Stimulated activated memory B cell treated with anti-CD40 and anti-IgM and Interleukin-4, amounts not matched to agents 10 μg/mL and 1 μg/mL and 100 μg/mL, for 72 hours (primary cell): ENCODE measurements around the gene KIAA0513.

ENCODE experiments used
- ATAC-seq: fragments of 150-1000 bp; cut with Tn5 transposase; 2 replicates; pipeline ENCODE4 v1.10.0; 2021
- H3K27ac Mint-ChIP-seq: one replicate; pipeline ENCODE4 v1.8.0; 2022; ENCODE audit warnings: mild to moderate bottlenecking, mixed read lengths
- H3K27me3 Mint-ChIP-seq: one replicate; pipeline ENCODE4 v1.8.0; 2022; ENCODE audit warnings: mixed read lengths
- H3K36me3 Mint-ChIP-seq: one replicate; pipeline ENCODE4 v1.8.0; 2022; ENCODE audit warnings: mixed read lengths
- H3K4me1 Mint-ChIP-seq: one replicate; pipeline ENCODE4 v1.8.0; 2022; ENCODE audit warnings: mixed read lengths
- H3K4me3 Mint-ChIP-seq: one replicate; pipeline ENCODE4 v1.8.0; 2022; ENCODE audit warnings: mild to moderate bottlenecking, moderate library complexity, mixed read lengths
- H3K9me3 Mint-ChIP-seq: one replicate; pipeline ENCODE4 v1.8.0; 2022; ENCODE audit warnings: mixed read lengths

KIAA0513 gene

GRCh38 chr16:85078226-85078625 lies 50.6 kb downstream of the KIAA0513 start:
- Mint-ChIP-seq H3K27me3 (peaks cover 42% of the 10 kb centered on the region), H3K9me3 (no peaks in the 10 kb centered on the region), H3K27ac (no peak overlapping the region), H3K4me1 (peaks cover 20% of the 10 kb centered on the region), H3K36me3 (peaks cover 11% of the 10 kb centered on the region), H3K4me3 (no peak overlapping the region)
- no peak for ATAC-seq

DNA sequence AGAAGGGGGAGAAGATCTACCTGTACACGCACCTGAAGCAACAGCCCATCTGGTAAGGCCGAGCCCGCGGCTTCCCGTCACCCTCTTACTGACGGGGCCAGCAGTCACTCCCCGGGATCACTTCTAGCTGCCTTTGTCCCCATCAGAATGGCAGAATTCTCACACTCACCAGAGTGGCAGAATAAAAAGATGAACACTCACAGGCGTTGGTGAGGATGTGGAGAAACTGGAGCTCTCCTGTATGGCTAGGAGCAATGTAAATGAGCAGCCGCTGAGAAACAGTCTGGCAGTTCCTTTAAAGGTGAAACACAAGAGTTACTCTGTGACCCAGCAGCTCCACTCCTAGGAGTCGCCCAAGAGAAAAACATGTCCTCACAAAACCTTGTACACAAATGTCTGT lies 51.4 kb downstream of the KIAA0513 start:
- no peak for ATAC-seq
- no peak overlapping the region for H3K27ac Mint-ChIP-seq
- peaks cover 6% of the 10 kb centered on the region for H3K36me3 Mint-ChIP-seq

DNA sequence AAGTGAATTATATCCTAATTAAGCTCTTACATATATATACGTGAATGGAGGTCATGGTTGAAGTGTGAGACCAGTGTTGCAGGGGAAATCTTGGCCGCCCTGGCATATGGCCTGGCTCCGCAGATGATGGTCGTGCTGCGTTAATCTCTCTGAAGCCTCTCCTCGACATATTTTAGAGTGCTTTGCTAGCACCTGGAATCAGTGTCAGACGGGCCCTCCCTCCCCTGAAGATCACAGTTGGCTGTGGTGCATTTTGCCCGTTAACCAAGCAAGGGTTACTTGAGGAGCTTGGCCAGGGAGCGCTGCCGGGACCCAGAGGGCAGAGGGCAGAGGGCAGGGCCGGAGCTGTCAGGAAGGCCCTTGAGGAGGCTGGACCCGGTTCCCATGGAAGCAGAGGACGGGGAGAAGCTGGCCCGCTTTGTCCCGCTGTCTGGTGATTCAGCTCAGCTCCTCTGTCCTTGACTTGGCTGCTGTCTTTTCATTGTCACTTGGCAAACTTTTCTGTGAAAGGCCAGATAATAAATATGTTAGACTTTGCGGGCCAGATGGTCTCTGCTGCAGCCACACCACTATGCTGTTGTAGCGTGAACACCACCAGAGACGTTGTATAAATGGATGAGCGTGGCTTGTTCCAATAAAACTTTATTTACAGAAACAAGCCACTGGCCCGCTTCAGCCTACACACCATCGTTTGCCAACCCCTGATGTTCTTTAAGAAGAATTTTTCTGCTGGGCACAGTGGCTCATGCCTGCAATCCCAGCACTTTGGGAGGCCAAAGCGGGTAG lies 52.4 kb downstream of the KIAA0513 start:
- no peaks in the 10 kb centered on the region for H3K9me3 Mint-ChIP-seq
- H3K4me1 Mint-ChIP-seq, result peaks cover 32% of the 10 kb centered on the region
- H3K36me3 Mint-ChIP-seq, result no peaks in the 10 kb centered on the region
- H3K4me3 Mint-ChIP-seq, result no peak overlapping the region
- peaks cover 34% of the 10 kb centered on the region for H3K27me3 Mint-ChIP-seq
- H3K27ac Mint-ChIP-seq, result no peak overlapping the region
- no peak for ATAC-seq

More for the DNA sequence above, 51.4 kb downstream of the KIAA0513 start:
- Mint-ChIP-seq H3K27me3 (peaks cover 36% of the 10 kb centered on the region), H3K9me3 (no peaks in the 10 kb centered on the region), H3K4me1 (peaks cover 25% of the 10 kb centered on the region), H3K4me3 (no peak overlapping the region)

GRCh38 chr16:85081038-85081437 lies 53.4 kb downstream of the KIAA0513 start:
- no peak for ATAC-seq
- Mint-ChIP-seq H3K27me3 (peaks cover 36% of the 10 kb centered on the region), H3K4me1 (peaks cover 38% of the 10 kb centered on the region), H3K4me3 (no peak overlapping the region), H3K36me3 (no peaks in the 10 kb centered on the region), H3K27ac (no peak overlapping the region), H3K9me3 (no peaks in the 10 kb centered on the region)

DNA sequence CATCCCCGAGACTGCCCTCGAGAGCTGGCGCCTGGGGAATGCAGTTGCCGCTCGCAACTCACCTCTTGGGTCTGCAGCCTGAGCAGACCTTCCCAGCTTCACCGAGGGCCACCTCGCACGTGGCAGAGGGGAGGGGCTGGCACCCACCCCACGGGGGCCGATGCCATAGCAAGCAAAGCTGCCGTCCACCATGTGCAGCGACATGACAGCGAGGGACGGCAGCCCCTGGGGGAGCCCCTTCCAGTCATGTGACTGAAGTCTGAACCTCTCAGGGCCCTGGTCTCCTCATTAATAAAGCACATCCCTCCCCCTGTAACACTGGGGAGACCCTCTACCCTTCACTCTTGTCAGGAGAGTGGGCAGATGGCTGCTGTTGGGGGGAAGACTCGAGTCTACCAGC lies 54.2 kb downstream of the KIAA0513 start:
- Mint-ChIP-seq H3K27ac (no peak overlapping the region), H3K27me3 (peaks cover 33% of the 10 kb centered on the region), H3K4me1 (peaks cover 40% of the 10 kb centered on the region), H3K4me3 (no peak overlapping the region), H3K36me3 (no peaks in the 10 kb centered on the region), H3K9me3 (no peaks in the 10 kb centered on the region)
- no peak for ATAC-seq

- peak overlapping the region; percentile 29 for H3K27ac Mint-ChIP-seq
- H3K4me1 Mint-ChIP-seq, result peaks cover 39% of the 10 kb centered on the region
- peaks cover 33% of the 10 kb centered on the region for H3K27me3 Mint-ChIP-seq
- no peaks in the 10 kb centered on the region for H3K9me3 Mint-ChIP-seq
- H3K4me3 Mint-ChIP-seq, result peak overlapping the region; percentile 27
- no peaks in the 10 kb centered on the region for H3K36me3 Mint-ChIP-seq
- ATAC-seq, result peak; percentile 63
Measured at GRCh38 chr16:85082173-85083050, 54.8 kb downstream of the KIAA0513 start.

DNA sequence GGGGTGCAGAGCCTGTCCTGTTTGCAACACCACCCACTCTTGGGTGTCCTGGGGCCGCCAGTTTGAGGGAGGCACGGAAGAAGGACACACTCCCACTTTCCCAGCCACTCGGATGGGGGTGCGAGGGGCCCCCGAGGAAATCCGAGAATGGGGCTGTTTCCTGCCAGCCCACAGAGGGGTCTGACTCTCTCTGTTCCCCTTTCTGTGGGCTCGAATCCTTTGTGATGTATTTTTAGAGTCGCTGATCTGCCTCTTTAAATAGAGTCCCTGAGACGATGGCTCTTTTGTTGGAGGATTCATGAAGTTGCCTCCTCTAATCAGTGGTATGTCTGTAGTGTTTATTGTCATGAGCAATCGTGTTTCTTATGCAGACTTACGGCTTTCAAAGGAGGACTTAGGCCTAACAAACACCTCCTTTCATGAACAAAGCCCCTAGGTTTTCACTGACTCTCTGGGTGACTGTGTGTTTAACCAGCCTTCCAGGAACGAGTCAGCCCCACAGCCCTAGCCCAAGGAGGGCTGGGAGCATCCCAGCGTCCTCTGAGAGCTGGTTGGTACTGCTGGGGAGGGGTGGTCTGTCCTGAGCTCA lies 55.5 kb downstream of the KIAA0513 start:
- Mint-ChIP-seq H3K9me3 (no peaks in the 10 kb centered on the region), H3K27ac (peak overlapping the region; percentile 29), H3K4me3 (peak overlapping the region; percentile 27), H3K4me1 (peaks cover 39% of the 10 kb centered on the region), H3K36me3 (no peaks in the 10 kb centered on the region), H3K27me3 (peaks cover 26% of the 10 kb centered on the region)
- ATAC-seq, result peak; percentile 21

- Mint-ChIP-seq H3K27ac (no peak overlapping the region), H3K4me3 (no peak overlapping the region), H3K27me3 (peaks cover 29% of the 10 kb centered on the region), H3K4me1 (peaks cover 39% of the 10 kb centered on the region), H3K36me3 (no peaks in the 10 kb centered on the region), H3K9me3 (no peaks in the 10 kb centered on the region)
- no peak for ATAC-seq
Measured at GRCh38 chr16:85084841-85085510, 57.4 kb downstream of the KIAA0513 start.

- peaks cover 39% of the 10 kb centered on the region for H3K4me1 Mint-ChIP-seq
- ATAC-seq, result no peak
Measured at GRCh38 chr16:85085721-85086120, 58.1 kb downstream of the KIAA0513 start.

DNA sequence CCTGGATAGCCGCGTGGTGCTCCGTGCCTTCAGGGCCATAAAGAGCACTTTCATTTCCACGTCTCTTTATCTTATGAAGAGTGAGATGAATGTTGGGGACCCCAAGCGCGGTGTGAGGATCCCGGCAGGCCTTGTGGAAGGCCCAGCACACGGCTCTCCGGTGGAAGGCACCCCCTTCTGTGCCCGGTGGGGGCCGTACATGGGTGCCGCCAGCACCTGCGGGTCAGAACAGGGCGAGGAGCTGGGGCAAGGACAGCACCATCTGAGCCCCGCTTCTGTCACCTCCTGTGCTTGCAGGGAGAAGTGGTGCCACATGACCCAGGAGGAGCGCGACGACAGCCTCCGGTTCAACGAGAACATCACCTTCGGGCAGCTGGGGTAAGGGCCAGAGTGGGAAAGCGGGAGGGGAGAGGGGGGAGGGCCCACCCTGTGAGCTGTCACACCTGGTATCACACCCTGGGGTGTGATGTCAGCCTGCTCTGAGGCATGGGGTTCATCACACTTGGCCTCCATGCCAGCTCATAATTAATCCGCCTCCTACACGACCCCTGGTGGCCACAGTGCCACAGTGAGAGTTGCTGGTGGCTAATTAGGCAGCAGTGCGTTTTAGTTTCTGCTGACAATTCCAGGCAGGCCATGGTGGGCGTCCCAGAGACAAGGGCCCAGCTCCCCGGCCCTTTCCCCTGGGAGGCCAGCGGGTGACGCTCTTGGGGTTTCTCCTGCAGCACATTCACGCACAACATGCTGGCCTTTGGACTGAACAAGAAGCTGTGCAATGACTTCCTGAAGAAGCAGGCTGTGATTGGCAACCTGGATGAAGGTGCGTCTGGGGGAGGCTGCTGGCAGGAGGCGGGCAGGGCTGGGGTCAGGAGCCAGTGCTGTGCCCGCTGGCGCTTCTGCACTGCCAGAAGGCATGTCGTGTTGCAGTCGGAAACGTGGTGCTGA lies 59.0 kb downstream of the KIAA0513 start:
- ATAC-seq, result peak; percentile 76
- peaks cover 39% of the 10 kb centered on the region for H3K4me1 Mint-ChIP-seq
- no peak overlapping the region for H3K4me3 Mint-ChIP-seq
- peaks cover 35% of the 10 kb centered on the region for H3K27me3 Mint-ChIP-seq
- no peak overlapping the region for H3K27ac Mint-ChIP-seq
- H3K9me3 Mint-ChIP-seq, result no peaks in the 10 kb centered on the region
- H3K36me3 Mint-ChIP-seq, result no peaks in the 10 kb centered on the region

More at GRCh38 chr16:85085721-85086120, 58.1 kb downstream of the KIAA0513 start:
- no peak overlapping the region for H3K27ac Mint-ChIP-seq
- H3K9me3 Mint-ChIP-seq, result no peaks in the 10 kb centered on the region
- no peaks in the 10 kb centered on the region for H3K36me3 Mint-ChIP-seq
- peaks cover 35% of the 10 kb centered on the region for H3K27me3 Mint-ChIP-seq
- H3K4me3 Mint-ChIP-seq, result no peak overlapping the region

- Mint-ChIP-seq H3K4me1 (peaks cover 29% of the 10 kb centered on the region), H3K9me3 (no peaks in the 10 kb centered on the region), H3K27ac (no peak overlapping the region), H3K36me3 (no peaks in the 10 kb centered on the region), H3K4me3 (no peak overlapping the region), H3K27me3 (peaks cover 35% of the 10 kb centered on the region)
- no peak for ATAC-seq
Measured at GRCh38 chr16:85087899-85088569, 60.4 kb downstream of the KIAA0513 start.

DNA sequence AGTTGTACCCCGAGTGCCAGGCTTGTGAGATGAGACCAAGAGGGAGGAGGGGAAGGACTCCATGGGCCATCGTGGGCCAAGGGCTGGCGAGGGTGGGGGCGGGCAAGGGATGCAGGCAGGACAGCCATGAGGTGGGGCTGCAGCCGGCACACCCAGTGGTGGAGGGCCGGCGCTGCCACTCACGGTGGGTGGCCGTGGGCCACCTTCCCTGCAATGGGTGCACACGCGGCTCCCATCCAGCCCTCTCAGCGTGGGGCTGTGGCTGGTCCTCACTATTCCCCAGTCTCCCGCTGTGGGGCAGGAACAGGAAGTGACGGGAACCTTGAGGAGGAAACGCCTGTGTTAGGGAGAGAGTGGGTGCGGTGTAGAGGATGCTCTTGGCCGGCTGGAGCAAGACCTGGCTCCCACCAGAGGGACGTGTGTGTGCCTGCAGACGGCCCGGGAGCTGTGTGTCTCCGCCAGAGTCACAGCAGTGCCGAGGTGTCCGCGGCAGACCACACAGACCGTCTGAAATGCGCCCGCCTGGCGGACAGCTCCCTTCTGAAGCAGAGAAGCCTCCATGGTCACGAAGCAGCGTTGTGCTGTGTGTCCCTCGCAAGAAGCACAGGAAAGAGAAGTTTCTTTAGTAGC lies 61.1 kb downstream of the KIAA0513 start:
- no peak overlapping the region for H3K4me3 Mint-ChIP-seq
- peaks cover 22% of the 10 kb centered on the region for H3K4me1 Mint-ChIP-seq
- peaks cover 41% of the 10 kb centered on the region for H3K27me3 Mint-ChIP-seq
- H3K36me3 Mint-ChIP-seq, result no peaks in the 10 kb centered on the region
- no peak overlapping the region for H3K27ac Mint-ChIP-seq
- H3K9me3 Mint-ChIP-seq, result no peaks in the 10 kb centered on the region
- ATAC-seq, result no peak

DNA sequence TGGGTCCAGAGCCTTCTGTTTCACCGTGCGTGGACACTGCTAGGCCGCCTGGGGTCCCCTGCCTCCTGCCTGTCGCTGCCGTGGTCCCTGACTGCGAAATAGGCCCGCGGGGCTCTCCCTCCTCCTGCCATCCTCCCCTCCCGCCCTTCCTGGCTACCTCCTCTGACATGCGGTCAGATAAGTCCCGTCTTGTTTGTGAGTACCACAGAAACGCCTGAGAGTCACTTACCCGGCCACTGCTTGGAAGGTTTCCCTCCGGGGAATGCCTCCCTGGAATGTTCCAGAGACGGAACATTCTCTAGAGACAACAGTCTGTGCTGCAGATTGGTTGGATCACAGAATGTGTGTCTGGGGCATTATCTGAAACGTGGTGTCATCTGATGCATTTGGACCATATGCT lies 61.9 kb downstream of the KIAA0513 start:
- H3K27me3 Mint-ChIP-seq, result peaks cover 47% of the 10 kb centered on the region
- H3K36me3 Mint-ChIP-seq, result no peaks in the 10 kb centered on the region

More for the DNA sequence above, 61.9 kb downstream of the KIAA0513 start:
- Mint-ChIP-seq H3K27ac (no peak overlapping the region), H3K9me3 (no peaks in the 10 kb centered on the region), H3K4me1 (peaks cover 20% of the 10 kb centered on the region), H3K4me3 (no peak overlapping the region)
- no peak for ATAC-seq
